ENCODE data around the gene KLRF2. TPM values are rescaled to one million over a fixed set of nuclear protein-coding genes. Genes with fewer than 3 reads are reported as not detected.

Gene KLRF2
- polyA plus RNA-seq, 1 donor from 2014 or later = not detected

- Histone ChIP-seq H3F3A (ENCODE audit: insufficient read depth, low read length, poor library complexity, severe bottlenecking) (no peaks in the 10 kb centered on the region), H3K9me3 (ENCODE audit: low read length) (no peaks in the 10 kb centered on the region), H3K36me3 (ENCODE audit: insufficient read depth, low read length) (no peaks in the 10 kb centered on the region), H3K79me2 (replicated peaks; ENCODE audit: insufficient read depth, low read length) (no peaks in the 10 kb centered on the region), H3K27me3 (ENCODE audit: insufficient read depth, low read depth, low read length) (no peaks in the 10 kb centered on the region), H3K4me2 (ENCODE audit: low read length) (no peak overlapping the region), H3K27ac (ENCODE audit: low read length) (no peak overlapping the region), H4K20me1 (ENCODE audit: insufficient read depth) (no peaks in the 10 kb centered on the region), H3K9ac (ENCODE audit: low read length) (no peak overlapping the region), H3K9me2 (ENCODE audit: insufficient read depth, low read length) (no peaks in the 10 kb centered on the region), H3K4me3 (ENCODE audit: low read length) (no peak overlapping the region), H2AFZ (ENCODE audit: low read depth, low read length) (no peak overlapping the region)
- TF ChIP-seq REST (IDR thresholded peaks at IDR 0.05; ENCODE audit: borderline replicate concordance) = no peak
- TF ChIP-seq EZH2 (IDR thresholded peaks at IDR 0.05; ENCODE audit: borderline replicate concordance, insufficient read depth, low read length, poor library complexity, severe bottlenecking) = no peak
- TF ChIP-seq EP300 (conservative IDR thresholded peaks at IDR 0.05; ENCODE audit: poor library complexity, severe bottlenecking) = no peak
- no peak for TF ChIP-seq MXI1 (conservative IDR thresholded peaks at IDR 0.05; ENCODE audit: poor library complexity, severe bottlenecking)
- no peak for TF ChIP-seq RAD21 (conservative IDR thresholded peaks at IDR 0.05)
- no peak for TF ChIP-seq POLR2AphosphoS5 (IDR thresholded peaks at IDR 0.05)
- TF ChIP-seq TAF1 (IDR thresholded peaks at IDR 0.05; ENCODE audit: low read depth) = no peak
- no peak for TF ChIP-seq SMC3 (conservative IDR thresholded peaks at IDR 0.05; ENCODE audit: poor library complexity)
- no peak for TF ChIP-seq CTCF (IDR thresholded peaks at IDR 0.05; ENCODE audit: poor library complexity, severe bottlenecking)
Measured at GRCh38 chr12:9940375-9940774, 59.1 kb downstream of the KLRF2 start.

GRCh38 chr12:9941838-9942237, 60.5 kb downstream of the KLRF2 start:
- peak overlapping the region; percentile 79 for H3K27ac ChIP-seq (ENCODE audit: low read length)
- TF ChIP-seq SMC3 (conservative IDR thresholded peaks at IDR 0.05; ENCODE audit: poor library complexity) (peak; percentile 19), REST (IDR thresholded peaks at IDR 0.05; ENCODE audit: borderline replicate concordance) (no peak), EZH2 (IDR thresholded peaks at IDR 0.05; ENCODE audit: borderline replicate concordance, insufficient read depth, low read length, poor library complexity, severe bottlenecking) (no peak), MXI1 (conservative IDR thresholded peaks at IDR 0.05; ENCODE audit: poor library complexity, severe bottlenecking) (no peak), POLR2AphosphoS5 (IDR thresholded peaks at IDR 0.05) (peak; percentile 56), RAD21 (conservative IDR thresholded peaks at IDR 0.05) (no peak), TAF1 (IDR thresholded peaks at IDR 0.05; ENCODE audit: low read depth) (no peak), EP300 (conservative IDR thresholded peaks at IDR 0.05; ENCODE audit: poor library complexity, severe bottlenecking) (peak; percentile 76), CTCF (IDR thresholded peaks at IDR 0.05; ENCODE audit: poor library complexity, severe bottlenecking) (no peak)
- peak overlapping the region; percentile 22 for H3K9ac ChIP-seq (ENCODE audit: low read length)
- peak overlapping the region; percentile 44 for H3K4me2 ChIP-seq (ENCODE audit: low read length)
- H3K27me3 ChIP-seq (ENCODE audit: insufficient read depth, low read depth, low read length) = no peaks in the 10 kb centered on the region
- no peaks in the 10 kb centered on the region for H3K9me3 ChIP-seq (ENCODE audit: low read length)
- peak overlapping the region; percentile 50 for H3K4me3 ChIP-seq (ENCODE audit: low read length)
- no peaks in the 10 kb centered on the region for H4K20me1 ChIP-seq (ENCODE audit: insufficient read depth)
- H3K9me2 ChIP-seq (ENCODE audit: insufficient read depth, low read length) = no peaks in the 10 kb centered on the region
- H3F3A ChIP-seq (ENCODE audit: insufficient read depth, low read length, poor library complexity, severe bottlenecking) = no peaks in the 10 kb centered on the region
- H3K79me2 ChIP-seq (replicated peaks; ENCODE audit: insufficient read depth, low read length) = no peaks in the 10 kb centered on the region
- no peak overlapping the region for H2AFZ ChIP-seq (ENCODE audit: low read depth, low read length)
- no peaks in the 10 kb centered on the region for H3K36me3 ChIP-seq (ENCODE audit: insufficient read depth, low read length)
